BE2C (cell line): ENCODE results near the gene SV2A.

Experiments
- DNase-seq: peaks from one replicate; pipeline ENCODE4 v3.0.0-alpha.2; 2020
- H3K27me3 ChIP-seq: fragments of 250-450 bp; sonication (Bioruptor Pico); 2 replicates; pipeline ENCODE4 v1.5.1; 2020; ENCODE audit warnings: mild to moderate bottlenecking
- H3K36me3 ChIP-seq: fragments of 250-450 bp; sonication (Bioruptor Pico); 2 replicates; pipeline ENCODE4 v1.5.1; 2020; ENCODE audit warnings: mild to moderate bottlenecking
- H3K4me1 ChIP-seq: fragments of 250-450 bp; sonication (Bioruptor Pico); 2 replicates; pipeline ENCODE4 v1.5.1; 2020
- H3K4me3 ChIP-seq: 2 replicates; pipeline ENCODE4 v1.5.1; 2011; ENCODE audit warnings: low read depth, low read length
- H3K9me3 ChIP-seq: fragments of 250-450 bp; sonication (Bioruptor Pico); 2 replicates; pipeline ENCODE4 v1.5.1; 2020
- CTCF ChIP-seq: IDR thresholded peaks from 2 replicates; pipeline ENCODE4 v1.5.1; 2012; ENCODE audit warnings: mild to moderate bottlenecking, low read depth, low read length

SV2A gene

GRCh38 chr1:149916898-149917252 lies 769 bp downstream of the SV2A start:
- Histone ChIP-seq H3K36me3 (peaks cover 8% of the 10 kb centered on the region; the same call in 1 of the 2 replicates), H3K27me3 (no peaks in the 10 kb centered on the region), H3K4me1 (peaks cover 8% of the 10 kb centered on the region), H3K9me3 (no peaks in the 10 kb centered on the region), H3K4me3 (peak overlapping the region; percentile 98)
- no peak for DNase-seq
- no peak for TF ChIP-seq CTCF

- H3K27me3 ChIP-seq = no peaks in the 10 kb centered on the region
- DNase-seq = no peak
- peak overlapping the region; percentile 98 for H3K4me3 ChIP-seq
- H3K4me1 ChIP-seq = peaks cover 8% of the 10 kb centered on the region
- TF ChIP-seq CTCF = no peak
- no peaks in the 10 kb centered on the region for H3K9me3 ChIP-seq
- peaks cover 8% of the 10 kb centered on the region for H3K36me3 ChIP-seq
These were observed 1.3 kb downstream of the SV2A start for GRCh38 chr1:149916193-149916897.

- H3K9me3 ChIP-seq = no peaks in the 10 kb centered on the region
- DNase-seq = no peak
- H3K36me3 ChIP-seq = peaks cover 8% of the 10 kb centered on the region
- no peaks in the 10 kb centered on the region for H3K27me3 ChIP-seq
- TF ChIP-seq CTCF = no peak
- peaks cover 8% of the 10 kb centered on the region for H3K4me1 ChIP-seq
- peak overlapping the region; percentile 98 for H3K4me3 ChIP-seq
These were observed 2.0 kb downstream of the SV2A start for GRCh38 chr1:149915429-149916192.

- TF ChIP-seq CTCF = no peak
- no peaks in the 10 kb centered on the region for H3K9me3 ChIP-seq
These were observed 3.1 kb downstream of the SV2A start for GRCh38 chr1:149914545-149914944.

GRCh38 chr1:149906570-149907075 lies 11.0 kb downstream of the SV2A start:
- no peaks in the 10 kb centered on the region for H3K9me3 ChIP-seq
- no peak for DNase-seq
- TF ChIP-seq CTCF = no peak
- no peaks in the 10 kb centered on the region for H3K4me1 ChIP-seq
- no peak overlapping the region for H3K4me3 ChIP-seq
- peaks cover 37% of the 10 kb centered on the region for H3K36me3 ChIP-seq
- H3K27me3 ChIP-seq = no peaks in the 10 kb centered on the region

More at GRCh38 chr1:149914545-149914944, 3.1 kb downstream of the SV2A start:
- DNase-seq = no peak
- Histone ChIP-seq H3K4me3 (no peak overlapping the region), H3K36me3 (peaks cover 15% of the 10 kb centered on the region), H3K27me3 (no peaks in the 10 kb centered on the region), H3K4me1 (peaks cover 8% of the 10 kb centered on the region)
